NCI-H2107 (cell line): ENCODE data around the gene KRT1.
"Not testable (repeated sequence)": the region's sequence is repeated elsewhere in the genome, so short reads cannot be mapped to it uniquely, and the experiment has no call there.

Experiments
- DNase-seq: peaks from one replicate; lab custom pipeline; 2025; lab: John Stamatoyannopoulos, UW

The KRT1 gene

GRCh38 chr12:52682381-52682660, 2.1 kb upstream of the KRT1 start:
- no peak for DNase-seq

GRCh38 chr12:52681526-52682380, 1.5 kb upstream of the KRT1 start:
- DNase-seq = no peak

GRCh38 chr12:52679875-52680274, 332 bp downstream of the KRT1 start:
- DNase-seq = no peak

- DNase-seq = no peak
These were observed 2.5 kb downstream of the KRT1 start for GRCh38 chr12:52677671-52678070.

- no peak for DNase-seq
These were observed 3.1 kb downstream of the KRT1 start for GRCh38 chr12:52677126-52677525.

DNA sequence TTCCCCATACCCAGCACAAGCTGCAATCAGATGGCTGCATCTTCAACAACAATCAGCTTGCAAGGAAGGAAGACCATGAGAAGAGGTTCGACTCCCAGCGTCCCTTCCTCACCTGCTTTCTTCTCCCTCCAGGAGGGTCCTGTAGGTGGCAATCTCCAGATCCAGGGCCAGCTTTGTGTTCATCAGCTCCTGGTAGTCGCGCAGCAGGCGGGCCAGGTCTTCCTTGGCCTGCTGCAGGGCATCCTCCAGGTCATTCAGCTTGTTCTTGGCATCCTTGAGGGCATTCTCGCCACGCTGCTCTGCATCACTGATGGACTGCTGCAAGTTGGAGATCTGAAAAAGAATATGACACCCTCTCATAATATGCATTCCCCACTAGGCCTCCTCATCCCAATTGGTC, 4.0 kb downstream of the KRT1 start:
- no peak for DNase-seq

GRCh38 chr12:52675301-52675701, 4.9 kb downstream of the KRT1 start:
- no peak for DNase-seq

DNA sequence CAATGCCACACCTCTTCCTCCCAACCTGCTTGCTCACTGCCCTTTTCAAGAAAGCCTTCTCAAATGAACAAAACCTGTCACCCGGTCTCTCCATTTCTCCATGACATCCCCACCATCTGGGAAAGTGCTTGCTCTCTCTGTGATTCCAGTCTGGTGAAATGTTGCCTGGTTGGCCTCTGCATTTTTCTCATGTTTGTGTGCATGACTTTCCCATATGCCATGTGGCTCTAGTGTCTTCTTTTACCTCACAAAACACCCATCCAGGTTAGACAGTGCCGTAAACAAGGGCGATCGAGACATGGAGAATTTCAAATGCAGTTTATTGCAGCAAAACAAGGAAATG, 5.8 kb downstream of the KRT1 start:
- no peak for DNase-seq

- no peak for DNase-seq
These were observed 6.3 kb downstream of the KRT1 start for GRCh38 chr12:52673713-52674432.

GRCh38 chr12:52673217-52673616, 7.0 kb downstream of the KRT1 start:
- DNase-seq = no peak

DNA sequence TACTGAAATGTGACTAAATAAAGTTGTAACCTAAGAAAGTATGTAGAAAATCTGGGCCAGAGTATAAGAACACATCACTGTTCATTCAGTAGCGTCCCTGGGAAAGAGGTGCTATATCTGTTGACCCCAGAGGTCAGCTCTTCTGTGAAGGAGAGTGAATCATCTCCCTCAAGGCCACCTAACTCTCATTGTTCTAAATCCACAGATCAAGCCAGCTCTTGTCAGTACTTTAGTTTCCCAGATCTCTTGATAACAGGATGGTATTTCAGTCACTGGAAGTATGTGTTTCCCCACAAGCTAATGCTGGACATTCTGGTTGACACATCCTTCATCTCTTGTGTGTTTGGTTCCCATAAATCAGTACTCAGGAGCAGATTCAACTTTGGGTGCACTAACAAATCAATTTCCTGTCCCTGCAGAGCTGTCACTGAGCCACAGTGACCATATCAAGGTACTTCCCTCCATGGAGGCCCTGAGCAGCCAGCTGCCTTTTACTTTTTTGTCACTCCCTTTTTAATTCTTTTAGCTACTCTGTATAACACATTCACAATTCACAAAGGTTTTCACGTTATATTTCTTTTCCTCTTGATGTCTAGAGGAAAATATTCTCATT, 7.8 kb downstream of the KRT1 start:
- DNase-seq = no peak

GRCh38 chr12:52670961-52671360, 9.2 kb downstream of the KRT1 start:
- no peak for DNase-seq

DNA sequence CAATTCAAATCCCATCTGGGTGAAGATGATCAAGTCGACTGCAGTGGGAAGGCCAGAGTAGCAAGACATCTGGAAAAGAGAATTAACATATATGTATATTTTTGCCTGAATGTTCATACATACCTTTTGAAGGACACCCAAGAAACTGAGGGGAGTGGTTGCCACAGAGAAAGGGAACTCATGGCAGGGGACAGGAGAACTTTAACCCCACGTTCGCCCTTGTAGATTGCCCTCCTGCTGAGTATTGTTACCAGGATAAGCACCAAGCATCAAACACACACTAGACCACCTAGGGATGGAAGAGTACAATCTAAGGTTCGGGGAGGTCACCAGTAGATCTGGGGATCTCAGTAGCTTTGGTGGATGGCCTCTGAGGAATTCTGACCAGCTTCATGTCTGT, 9.7 kb downstream of the KRT1 start:
- DNase-seq = no peak

GRCh38 chr12:52669941-52670340, 10.3 kb downstream of the KRT1 start:
- not testable (repeated sequence) for DNase-seq

GRCh38 chr12:52669426-52669825, 10.8 kb downstream of the KRT1 start:
- DNase-seq = no peak

GRCh38 chr12:52667931-52668330, 12.3 kb downstream of the KRT1 start:
- no peak for DNase-seq

DNA sequence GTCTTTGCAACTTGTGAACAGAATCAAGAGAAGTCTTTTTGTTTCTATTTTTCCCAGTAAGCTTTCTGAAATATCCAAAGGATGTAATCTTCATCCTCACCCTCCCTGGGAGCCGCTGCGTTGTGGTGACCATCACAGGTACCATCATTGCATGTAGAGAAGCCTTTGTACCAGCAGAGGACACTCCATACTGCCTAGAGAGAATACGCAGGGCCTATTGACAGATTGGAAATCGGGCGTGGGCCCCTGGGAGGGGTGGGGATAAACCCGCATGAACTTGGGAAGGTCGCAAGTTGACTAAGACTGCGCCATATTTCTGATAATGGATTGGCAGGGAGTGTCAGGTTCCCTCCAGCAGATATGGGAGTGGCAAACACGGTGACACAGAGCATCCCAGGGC, 12.7 kb downstream of the KRT1 start:
- DNase-seq = no peak

DNA sequence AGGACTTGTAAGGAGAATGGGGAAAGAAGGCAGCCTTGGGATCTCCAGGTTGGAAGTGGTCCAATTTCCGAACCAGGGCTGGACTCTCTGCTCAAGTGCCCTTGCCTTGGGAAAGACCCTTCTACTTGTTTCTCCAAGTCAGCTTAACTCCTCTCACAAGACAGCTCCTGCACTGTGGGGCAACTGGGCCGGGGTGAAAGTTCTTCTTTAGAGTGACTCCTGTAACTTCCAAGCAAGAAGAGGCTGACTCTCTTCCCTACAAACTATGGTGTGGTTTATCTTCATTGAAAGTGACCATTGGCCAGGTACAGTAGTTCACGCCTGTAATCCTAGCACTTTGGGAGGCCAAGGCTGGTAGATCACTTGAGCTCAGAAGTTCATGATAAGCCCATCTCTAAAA, 13.7 kb downstream of the KRT1 start:
- no peak for DNase-seq

DNA sequence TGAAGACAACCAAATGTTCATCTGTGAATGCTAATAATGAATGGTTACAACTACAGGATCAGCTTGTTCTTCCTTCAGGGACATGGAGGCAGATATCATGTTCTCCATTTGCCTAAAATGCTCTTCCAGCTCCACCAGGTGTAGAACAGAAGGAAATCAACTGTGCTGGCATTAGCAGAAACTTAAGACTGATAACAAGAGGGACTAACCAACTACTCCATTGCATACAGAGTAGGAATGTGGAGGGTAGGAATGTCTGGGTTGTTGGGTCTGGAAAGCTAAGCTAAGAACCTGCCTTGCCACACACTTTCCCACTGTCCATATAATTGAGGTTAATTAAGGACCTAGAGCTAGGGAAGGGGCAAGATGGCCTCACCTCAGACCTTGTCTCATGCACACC, 16.8 kb downstream of the KRT1 start:
- no peak for DNase-seq

- DNase-seq = no peak
These were observed 17.3 kb downstream of the KRT1 start for GRCh38 chr12:52662918-52663229.

- DNase-seq = no peak
These were observed 17.9 kb downstream of the KRT1 start for GRCh38 chr12:52662093-52662917.

- no peak for DNase-seq
These were observed 18.5 kb downstream of the KRT1 start for GRCh38 chr12:52661668-52662067.
